GM23338 (cell line): ENCODE data around the gene GPANK1.

Source experiments
- CREB1 ChIP-seq: fragments of 250-450 bp; sonication (Bioruptor Pico); IDR thresholded peaks from 2 replicates; pipeline ENCODE4 v1.5.0; 2020; ENCODE audit warnings: low read depth, mild to moderate bottlenecking, moderate library complexity
- CTCF ChIP-seq, 2 experiments: fragments of 200-600 bp in 1 of 2; sonication (generic) in 1 of 2; conservative IDR thresholded peaks; 2 replicates each; pipeline versions ENCODE4 v1.5.1 to v1.6.1; 2016 to 2017; ENCODE audit warnings: antibody characterized with exemption in 2 of 2, low read depth in 2 of 2, mild to moderate bottlenecking in 2 of 2, moderate library complexity in 1 of 2
- ETS1 ChIP-seq: IDR thresholded peaks from 2 replicates; pipeline ENCODE4 v1.6.1; 2016; ENCODE audit warnings: antibody characterized with exemption
- EZH2 ChIP-seq: fragments of 200-600 bp; sonication (generic); IDR thresholded peaks from one replicate; pipeline ENCODE4 v1.8.0; 2017; ENCODE audit warnings: antibody characterized with exemption, mild to moderate bottlenecking, low read depth; ENCODE audit not compliant: unreplicated experiment
- EZH2phosphoT487 ChIP-seq: fragments of 200-600 bp; sonication (generic); IDR thresholded peaks from one replicate; pipeline ENCODE4 v1.8.1; 2018; ENCODE audit warnings: antibody characterized with exemption; ENCODE audit not compliant: unreplicated experiment
- JUNB ChIP-seq: IDR thresholded peaks from one replicate; pipeline ENCODE4 v1.6.1; 2016; ENCODE audit warnings: antibody characterized with exemption; ENCODE audit not compliant: unreplicated experiment
- NANOG ChIP-seq: IDR thresholded peaks from 2 replicates; pipeline ENCODE4 v1.6.1; 2016; ENCODE audit warnings: antibody characterized with exemption, borderline replicate concordance
- POLR2AphosphoS5 ChIP-seq: IDR thresholded peaks from 2 replicates; pipeline ENCODE4 v1.6.1; 2016; ENCODE audit warnings: antibody characterized with exemption, low read depth
- REST ChIP-seq: IDR thresholded peaks from one replicate; pipeline ENCODE4 v1.6.1; 2018; ENCODE audit warnings: antibody characterized with exemption; ENCODE audit not compliant: unreplicated experiment
- ZNF114 ChIP-seq: fragments of 250-450 bp; sonication (Bioruptor Pico); IDR thresholded peaks from 2 replicates; pipeline ENCODE4 v1.5.0; 2020; ENCODE audit warnings: mild to moderate bottlenecking, moderate library complexity
- ZNF331 ChIP-seq: fragments of 250-450 bp; sonication (Bioruptor Pico); IDR thresholded peaks from 2 replicates; pipeline ENCODE4 v1.5.0; 2020; ENCODE audit warnings: low read depth, mild to moderate bottlenecking, moderate library complexity

GRCh38 chr6:31634131-31634530, 30.7 kb downstream of the GPANK1 start:
- TF ChIP-seq CTCF (conservative IDR thresholded peaks at IDR 0.05; ENCODE audit: low read depth in 2 of 2), result no peak
- no peak for TF ChIP-seq EZH2phosphoT487
- TF ChIP-seq EZH2, result no peak
- TF ChIP-seq REST, result no peak
- TF ChIP-seq CREB1, result no peak
- no peak for TF ChIP-seq JUNB
- no peak for TF ChIP-seq ETS1
- no peak for TF ChIP-seq NANOG
- no peak for TF ChIP-seq POLR2AphosphoS5
- TF ChIP-seq ZNF331 (CRISPR knock-in tag), result no peak
- TF ChIP-seq ZNF114 (CRISPR knock-in tag), result no peak
